ENCODE results near the gene ENPP6. TPM values are rescaled to one million over a fixed set of nuclear protein-coding genes. Genes with fewer than 3 reads are reported as not detected.

The ENPP6 gene
- total and polyA plus RNA-seq, 2 donors (not counting 1 experiment from before 2014, with no cell fraction given), result 0.01 TPM; not detected in 1

- Mint-ChIP-seq H3K27ac (no peak overlapping the region), H3K9me3 (ENCODE audit: insufficient read depth) (peaks cover 2% of the 10 kb centered on the region), H3K4me1 (no peaks in the 10 kb centered on the region), H3K4me3 (no peak overlapping the region), H3K27me3 (peaks cover 12% of the 10 kb centered on the region)
- no peaks in the 10 kb centered on the region for H3K4me1 ChIP-seq (ENCODE audit: control insufficient read depth in 2 of 2, insufficient read depth in 2 of 2, low read length in 2 of 2)
- no peaks in the 10 kb centered on the region for H4K20me1 ChIP-seq (ENCODE audit: control insufficient read depth, insufficient read depth, low read length, poor library complexity, severe bottlenecking)
- intact Hi-C loops (cut with micrococcal nuclease), result no loop called here
- H3K9ac ChIP-seq (ENCODE audit: low read length), result no peak overlapping the region
- ATAC-seq (ENCODE audit: low read depth) (no peak), DNase-seq (no peak)
- POLR2A ChIA-PET, result no interaction called here
- peaks cover 0 to 12% (median 0%) of the 10 kb centered on the region in 3 donors for H3K9me3 ChIP-seq (ENCODE audit: control extremely low read depth in 1 of 3, control insufficient read depth in 2 of 3, insufficient read depth in 1 of 3, low read length in 2 of 3)
- H3K4me3 ChIP-seq (ENCODE audit: control extremely low read depth in 1 of 5, extremely low read depth in 1 of 5, insufficient read depth in 1 of 5, low read depth in 2 of 5, low read length in 4 of 5), result no peak overlapping the region
- H3K27ac ChIP-seq (ENCODE audit: low read length in 2 of 2), result no peak overlapping the region
- no peaks in the 10 kb centered on the region for H3K79me2 ChIP-seq (ENCODE audit: control insufficient read depth, insufficient read depth, low read length)
- no peak overlapping the region for H3K4me2 ChIP-seq (replicated peaks; ENCODE audit: low read depth, low read length, poor library complexity, severe bottlenecking)
- no peaks in the 10 kb centered on the region for H3K36me3 ChIP-seq (replicated peaks in 1 of 2; ENCODE audit: control extremely low read depth in 1 of 2, control insufficient read depth in 1 of 2, extremely low read depth in 1 of 2, insufficient read depth in 2 of 2, low read length in 1 of 2)
- CTCF ChIA-PET, result no interaction called here
- no peak overlapping the region for H2AFZ ChIP-seq (ENCODE audit: insufficient read depth, low read depth, low read length, poor library complexity, severe bottlenecking)
- no peak for TF ChIP-seq CTCF (IDR thresholded peaks at IDR 0.05)
- TF ChIP-seq EZH2 (IDR thresholded peaks at IDR 0.05; ENCODE audit: borderline replicate concordance, insufficient read depth, low read depth, low read length, poor library complexity, severe bottlenecking), result no peak
- WGBS (ENCODE audit: insufficient coverage), result 90% methylated on average over 6 of the region's 8 CpGs
- H3K27me3 ChIP-seq (replicated peaks in 1 of 4; ENCODE audit: control extremely low read depth in 1 of 4, control insufficient read depth in 3 of 4, insufficient read depth in 4 of 4, low read length in 3 of 4), result no peaks in the 10 kb centered on the region
These were observed 103.2 kb downstream of the ENPP6 start for GRCh38 chr4:184114431-184114830.

- Histone ChIP-seq H2AFZ (ENCODE audit: insufficient read depth, low read depth, low read length, poor library complexity, severe bottlenecking) (no peak overlapping the region), H3K9ac (ENCODE audit: low read length) (no peak overlapping the region), H3K9me3 (ENCODE audit: control extremely low read depth in 1 of 3, control insufficient read depth in 2 of 3, insufficient read depth in 1 of 3, low read length in 2 of 3) (peaks cover 0 to 16% (median 0%) of the 10 kb centered on the region in 3 donors), H3K4me3 (ENCODE audit: control extremely low read depth in 1 of 5, extremely low read depth in 1 of 5, insufficient read depth in 1 of 5, low read depth in 2 of 5, low read length in 4 of 5) (no peak overlapping the region), H3K27me3 (replicated peaks in 1 of 4; ENCODE audit: control extremely low read depth in 1 of 4, control insufficient read depth in 3 of 4, insufficient read depth in 4 of 4, low read length in 3 of 4) (no peaks in the 10 kb centered on the region), H3K27ac (ENCODE audit: low read length in 2 of 2) (no peak overlapping the region), H3K36me3 (replicated peaks in 1 of 2; ENCODE audit: control extremely low read depth in 1 of 2, control insufficient read depth in 1 of 2, extremely low read depth in 1 of 2, insufficient read depth in 2 of 2, low read length in 1 of 2) (no peaks in the 10 kb centered on the region), H3K4me2 (replicated peaks; ENCODE audit: low read depth, low read length, poor library complexity, severe bottlenecking) (no peak overlapping the region), H3K79me2 (ENCODE audit: control insufficient read depth, insufficient read depth, low read length) (no peaks in the 10 kb centered on the region), H3K4me1 (ENCODE audit: control insufficient read depth in 2 of 2, insufficient read depth in 2 of 2, low read length in 2 of 2) (no peaks in the 10 kb centered on the region), H4K20me1 (ENCODE audit: control insufficient read depth, insufficient read depth, low read length, poor library complexity, severe bottlenecking) (no peaks in the 10 kb centered on the region)
- intact Hi-C loops (cut with micrococcal nuclease), result no loop called here
- peaks cover 2% of the 10 kb centered on the region for H3K9me3 Mint-ChIP-seq (ENCODE audit: insufficient read depth)
- peaks cover 12% of the 10 kb centered on the region for H3K27me3 Mint-ChIP-seq
- TF ChIP-seq EZH2 (IDR thresholded peaks at IDR 0.05; ENCODE audit: borderline replicate concordance, insufficient read depth, low read depth, low read length, poor library complexity, severe bottlenecking) (no peak), CTCF (IDR thresholded peaks at IDR 0.05) (no peak)
- 94% methylated on average over 11 of the region's 13 CpGs for WGBS (ENCODE audit: insufficient coverage)
- no peaks in the 10 kb centered on the region for H3K4me1 Mint-ChIP-seq
- POLR2A ChIA-PET, result no interaction called here
- H3K4me3 Mint-ChIP-seq, result no peak overlapping the region
- no peak for DNase-seq
- CTCF ChIA-PET, result no interaction called here
- ATAC-seq (ENCODE audit: low read depth), result no peak
- no peak overlapping the region for H3K27ac Mint-ChIP-seq
These were observed 105.6 kb downstream of the ENPP6 start for GRCh38 chr4:184112006-184112550.
